HEK293 (cell line): ENCODE measurements around the gene CEBPB.

ENCODE experiments used
- GFI1B ChIP-seq: fragments of 450-650 bp; formaldehyde crosslinking; IDR thresholded peaks from 2 replicates; pipeline ENCODE4 v1.5.1; 2016; ENCODE audit warnings: missing biosample characterization, missing genetic modification characterization
- PRDM1 ChIP-seq: fragments of 450-650 bp; formaldehyde crosslinking; IDR thresholded peaks from 2 replicates; pipeline ENCODE4; 2016; ENCODE audit warnings: missing biosample characterization, missing genetic modification characterization
- ZBTB21 ChIP-seq: fragments of 450-650 bp; formaldehyde crosslinking; IDR thresholded peaks from 2 replicates; pipeline ENCODE4 v1.5.1; 2017; ENCODE audit warnings: missing biosample characterization, missing genetic modification characterization
- ZNF121 ChIP-seq: fragments of 450-650 bp; formaldehyde crosslinking; IDR thresholded peaks from 2 replicates; pipeline ENCODE4 v1.5.1; 2016; ENCODE audit warnings: missing biosample characterization, missing genetic modification characterization
- ZNF426 ChIP-seq: fragments of 450-650 bp; formaldehyde crosslinking; IDR thresholded peaks from 2 replicates; pipeline ENCODE4 v1.5.1; 2017; ENCODE audit warnings: missing biosample characterization, missing genetic modification characterization, mild to moderate bottlenecking, inconsistent platforms, moderate library complexity
- TF ChIP-seq, protein P1 (sequence below): fragments of 450-650 bp; formaldehyde crosslinking; IDR thresholded peaks from 2 replicates; pipeline ENCODE4 v1.5.1; 2016; ENCODE audit warnings: missing biosample characterization, missing genetic modification characterization
- TF ChIP-seq, protein P2 (sequence below): fragments of 450-650 bp; formaldehyde crosslinking; IDR thresholded peaks from 2 replicates; pipeline ENCODE4 v1.5.1; 2016; ENCODE audit warnings: missing biosample characterization, missing genetic modification characterization, low read depth

DNA sequence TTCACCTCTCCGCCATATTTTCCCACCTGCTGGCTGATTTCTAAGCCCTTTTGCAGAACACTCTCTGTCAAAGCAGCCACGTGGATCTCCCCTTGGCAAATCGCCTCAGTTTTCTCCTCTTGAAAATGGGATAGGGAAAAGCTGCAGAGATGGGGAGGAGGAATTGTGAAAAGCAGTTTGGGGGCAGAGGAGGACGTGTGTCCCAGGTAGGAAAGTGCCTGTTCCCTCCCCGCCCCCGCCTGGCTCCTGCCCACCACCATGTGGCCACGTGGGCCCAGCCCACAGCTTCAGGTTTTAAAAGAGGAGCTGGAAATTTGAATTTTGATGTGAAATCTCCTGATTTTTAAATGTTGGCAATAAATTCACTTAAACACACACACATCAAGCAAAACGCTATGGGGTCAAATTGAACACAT lies 3.6 kb upstream of the CEBPB start:
- TF ChIP-seq, protein P1, sequence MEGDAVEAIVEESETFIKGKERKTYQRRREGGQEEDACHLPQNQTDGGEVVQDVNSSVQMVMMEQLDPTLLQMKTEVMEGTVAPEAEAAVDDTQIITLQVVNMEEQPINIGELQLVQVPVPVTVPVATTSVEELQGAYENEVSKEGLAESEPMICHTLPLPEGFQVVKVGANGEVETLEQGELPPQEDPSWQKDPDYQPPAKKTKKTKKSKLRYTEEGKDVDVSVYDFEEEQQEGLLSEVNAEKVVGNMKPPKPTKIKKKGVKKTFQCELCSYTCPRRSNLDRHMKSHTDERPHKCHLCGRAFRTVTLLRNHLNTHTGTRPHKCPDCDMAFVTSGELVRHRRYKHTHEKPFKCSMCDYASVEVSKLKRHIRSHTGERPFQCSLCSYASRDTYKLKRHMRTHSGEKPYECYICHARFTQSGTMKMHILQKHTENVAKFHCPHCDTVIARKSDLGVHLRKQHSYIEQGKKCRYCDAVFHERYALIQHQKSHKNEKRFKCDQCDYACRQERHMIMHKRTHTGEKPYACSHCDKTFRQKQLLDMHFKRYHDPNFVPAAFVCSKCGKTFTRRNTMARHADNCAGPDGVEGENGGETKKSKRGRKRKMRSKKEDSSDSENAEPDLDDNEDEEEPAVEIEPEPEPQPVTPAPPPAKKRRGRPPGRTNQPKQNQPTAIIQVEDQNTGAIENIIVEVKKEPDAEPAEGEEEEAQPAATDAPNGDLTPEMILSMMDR (tag by site-specific recombination) = no peak
- no peak for TF ChIP-seq GFI1B (tag by site-specific recombination)
- TF ChIP-seq PRDM1 (tag by site-specific recombination) = no peak
- TF ChIP-seq ZNF426 = no peak
- TF ChIP-seq, protein P2, sequence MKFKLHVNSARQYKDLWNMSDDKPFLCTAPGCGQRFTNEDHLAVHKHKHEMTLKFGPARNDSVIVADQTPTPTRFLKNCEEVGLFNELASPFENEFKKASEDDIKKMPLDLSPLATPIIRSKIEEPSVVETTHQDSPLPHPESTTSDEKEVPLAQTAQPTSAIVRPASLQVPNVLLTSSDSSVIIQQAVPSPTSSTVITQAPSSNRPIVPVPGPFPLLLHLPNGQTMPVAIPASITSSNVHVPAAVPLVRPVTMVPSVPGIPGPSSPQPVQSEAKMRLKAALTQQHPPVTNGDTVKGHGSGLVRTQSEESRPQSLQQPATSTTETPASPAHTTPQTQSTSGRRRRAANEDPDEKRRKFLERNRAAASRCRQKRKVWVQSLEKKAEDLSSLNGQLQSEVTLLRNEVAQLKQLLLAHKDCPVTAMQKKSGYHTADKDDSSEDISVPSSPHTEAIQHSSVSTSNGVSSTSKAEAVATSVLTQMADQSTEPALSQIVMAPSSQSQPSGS (tag by site-specific recombination) = no peak
- no peak for TF ChIP-seq ZNF121 (tag by site-specific recombination)
- TF ChIP-seq ZBTB21 (tag by site-specific recombination) = no peak
